GM12892 (cell line): ENCODE results near the gene PHACTR2.

ENCODE experiments used
- POLR2A ChIP-seq: IDR thresholded peaks from 2 replicates; pipeline ENCODE4 v1.6.1; 2011; ENCODE audit warnings: low read depth, low read length, control low read depth
- POLR2AphosphoS5 ChIP-seq: IDR thresholded peaks from 2 replicates; pipeline ENCODE4 v1.6.1; 2011; ENCODE audit warnings: low read depth, low read length, control low read depth

DNA sequence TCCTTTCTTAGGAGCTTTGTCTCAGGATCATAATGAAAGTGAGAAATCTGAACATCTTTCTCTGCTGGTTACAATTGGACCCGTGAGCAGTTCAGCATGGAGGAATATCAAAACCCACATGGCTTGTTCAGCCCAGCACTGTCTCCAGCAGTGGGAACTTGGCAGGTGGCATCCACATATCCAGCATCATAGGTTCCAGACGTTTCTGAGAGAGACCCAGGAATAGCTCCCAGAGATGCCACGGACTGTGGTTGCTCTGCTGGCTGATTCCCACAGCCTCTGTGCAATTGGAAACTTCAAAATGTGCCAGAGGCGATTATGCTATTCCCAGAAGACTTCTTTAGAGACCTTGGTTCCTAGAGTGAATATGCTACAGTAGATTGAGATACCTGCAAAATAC is 76.4 kb downstream of the PHACTR2 start:
- TF ChIP-seq POLR2A (no peak), POLR2AphosphoS5 (no peak)
